Measurements from ENCODE around the gene MKLN1.

- TF ChIP-seq CTCF (IDR thresholded peaks at IDR 0.05; ENCODE audit: low read depth, low read length, missing input control), result no peak
- TF ChIP-seq MAX (IDR thresholded peaks at IDR 0.05), result no peak
- no peak for TF ChIP-seq ATF3 (IDR thresholded peaks at IDR 0.05)
- no peak for TF ChIP-seq RAD21 (IDR thresholded peaks at IDR 0.05)
- no peak for TF ChIP-seq GABPA (IDR thresholded peaks at IDR 0.05 in 1 of 2, conservative IDR thresholded peaks at IDR 0.05 in 1 of 2)
- no peak for TF ChIP-seq TAF1 (conservative IDR thresholded peaks at IDR 0.05)
- TF ChIP-seq SP1 (IDR thresholded peaks at IDR 0.05), result no peak
- TF ChIP-seq JUND (IDR thresholded peaks at IDR 0.05), result no peak
- no peak for TF ChIP-seq REST (IDR thresholded peaks at IDR 0.05)
- TF ChIP-seq EGR1 (IDR thresholded peaks at IDR 0.05; ENCODE audit: low read depth in 2 of 2), result no peak
- no peak for TF ChIP-seq ZBTB33 (IDR thresholded peaks at IDR 0.05)
- TF ChIP-seq RXRA (IDR thresholded peaks at IDR 0.05), result no peak
These were observed 216.3 kb downstream of the MKLN1 start for GRCh38 chr7:131544021-131544420.
